Liver (tissue), 3 donors: Measurements from ENCODE around the gene TAS2R1.

Experiments used
- ATF3 ChIP-seq: IDR thresholded peaks from 2 replicates; pipeline ENCODE4 v1.6.1; 2016; ENCODE audit warnings: antibody characterized with exemption
- CTCF ChIP-seq: fragments of 150-350 bp; IDR thresholded peaks from 2 replicates; pipeline ENCODE4 v1.5.1; 2017; ENCODE audit warnings: improper control_type of control experiment, low read depth, low read length; ENCODE audit not compliant: missing input control
- FOXA1 ChIP-seq: IDR thresholded peaks from 2 replicates; pipeline ENCODE4 v1.6.1; 2016; ENCODE audit warnings: antibody characterized with exemption
- GABPA ChIP-seq, 2 donors: IDR thresholded peaks in 1 of 2; conservative IDR thresholded peaks in 1 of 2; 2 replicates each; pipeline ENCODE4 v1.6.1; 2016; ENCODE audit warnings: antibody characterized with exemption in 2 of 2, mild to moderate bottlenecking in 1 of 2, moderate library complexity in 1 of 2
- JUND ChIP-seq, 2 donors: IDR thresholded peaks; 2 replicates each; pipeline ENCODE4 v1.6.1; 2016; ENCODE audit warnings: antibody characterized with exemption in 2 of 2
- RAD21 ChIP-seq, 2 donors: IDR thresholded peaks; 2 replicates each; pipeline ENCODE4 v1.6.1; 2016; ENCODE audit warnings: antibody characterized with exemption in 2 of 2, mild to moderate bottlenecking in 2 of 2
- TAF1 ChIP-seq: conservative IDR thresholded peaks from 2 replicates; pipeline ENCODE4 v1.6.1; 2016; ENCODE audit warnings: antibody characterized with exemption, mild to moderate bottlenecking
- donor health status: healthy.
- donor health status: healthy.

- TF ChIP-seq RAD21 (IDR thresholded peaks at IDR 0.05): no peak
- no peak for TF ChIP-seq ATF3
- no peak for TF ChIP-seq CTCF
- no peak for TF ChIP-seq JUND (IDR thresholded peaks at IDR 0.05)
- no peak for TF ChIP-seq TAF1
- no peak for TF ChIP-seq GABPA (IDR thresholded peaks at IDR 0.05 in 1 of 2, conservative IDR thresholded peaks at IDR 0.05 in 1 of 2)
- TF ChIP-seq FOXA1: no peak
Observed at GRCh38 chr5:9622971-9623421, 7.2 kb downstream of the TAS2R1 start.
